GM12864 (cell line): Measurements from ENCODE around the gene CMTM2.
A peak's percentile ranks its signal among the peaks of the same experiment; 100 is the strongest.
"Not testable (repeated sequence)": the region's sequence is repeated elsewhere in the genome, so short reads cannot be mapped to it uniquely, and the experiment has no call there.

Experiments
- DNase-seq: peaks from one replicate; pipeline ENCODE4 v3.0.0-alpha.2; 2011; ENCODE audit warnings: low read depth
- H3K4me3 ChIP-seq: 2 replicates; pipeline ENCODE4 v1.5.1; 2011; ENCODE audit warnings: mild to moderate bottlenecking, low read depth, low read length, control low read depth
- CTCF ChIP-seq: IDR thresholded peaks from 2 replicates; pipeline ENCODE4 v1.5.1; 2011; ENCODE audit warnings: low read depth, mild to moderate bottlenecking, moderate library complexity, low read length, control low read depth, inconsistent platforms; ENCODE audit errors: missing control alignments

The CMTM2 gene

GRCh38 chr16:66608241-66609138 is 29.2 kb downstream of the CMTM2 start:
- no peak overlapping the region for H3K4me3 ChIP-seq
- peak; percentile 96 for TF ChIP-seq CTCF
- no peak for DNase-seq

- no peak for TF ChIP-seq CTCF
- H3K4me3 ChIP-seq = no peak overlapping the region
- no peak for DNase-seq
Observed at GRCh38 chr16:66609139-66609510, 29.9 kb downstream of the CMTM2 start.

GRCh38 chr16:66610111-66610820 is 31.0 kb downstream of the CMTM2 start:
- TF ChIP-seq CTCF = no peak
- H3K4me3 ChIP-seq = no peak overlapping the region
- no peak for DNase-seq

- DNase-seq = not testable (repeated sequence)
Observed at GRCh38 chr16:66611911-66612310, 32.6 kb downstream of the CMTM2 start.

GRCh38 chr16:66612422-66612821 is 33.2 kb downstream of the CMTM2 start:
- H3K4me3 ChIP-seq = no peak overlapping the region
- no peak for TF ChIP-seq CTCF
- no peak for DNase-seq

More at GRCh38 chr16:66611911-66612310, 32.6 kb downstream of the CMTM2 start:
- not testable (repeated sequence) for H3K4me3 ChIP-seq

- no peak for DNase-seq
- H3K4me3 ChIP-seq = no peak overlapping the region
- no peak for TF ChIP-seq CTCF
Observed at GRCh38 chr16:66614161-66614802, 35.0 kb downstream of the CMTM2 start.

- H3K4me3 ChIP-seq = no peak overlapping the region
- no peak for TF ChIP-seq CTCF
- no peak for DNase-seq
Observed at GRCh38 chr16:66616169-66616568, 36.9 kb downstream of the CMTM2 start.
